GM12878 (cell line): ENCODE measurements around the gene ATG101. TPM values are rescaled to one million over a fixed set of nuclear protein-coding genes. Genes with fewer than 3 reads are reported as not detected.

Experiments used
- ATAC-seq: fragments of 200-7000 bp; cut with Tn5 transposase; 3 replicates; pipeline ENCODE4 v1.9.1; 2020; ENCODE audit warnings: mild to moderate bottlenecking, moderate library complexity
- BruUV-seq: library from RNA; stranded (reverse); fragments of 400-500 nt; replicated peaks from 2 replicates; lab custom pipeline; 2021; lab: Mats Ljungman, UMichigan
- CTCF ChIA-PET: fragments of 300-600 bp; sonication (Branson Sonifier 250); formaldehyde crosslinking; extraction: SDS; loops from one replicate; lab custom pipeline; 2021; ENCODE audit warnings: inconsistent platforms; lab: Yijun Ruan, JAX
- POLR2A ChIA-PET: fragments of 350-600 bp; formaldehyde crosslinking; extraction: SDS; loops from one replicate; lab custom pipeline; 2021; ENCODE audit warnings: inconsistent platforms; lab: Charles Lee
- RAD21 ChIA-PET: fragments of 300-600 bp; sonication (Branson Sonifier 250); formaldehyde crosslinking; loops from one replicate; lab custom pipeline; 2023; ENCODE audit warnings: antibody characterized with exemption; ENCODE audit not compliant: unreplicated experiment; lab: Charles Lee
- SMC1A ChIA-PET: fragments of 300-600 bp; sonication (Branson Sonifier 250); formaldehyde crosslinking; loops from one replicate; lab custom pipeline; 2023; ENCODE audit not compliant: unreplicated experiment, uncharacterized antibody; lab: Charles Lee
- DNase-seq: peaks from one replicate; pipeline ENCODE4 v3.0.0-alpha.2; 2011; ENCODE audit warnings: low read depth, low spot score
- FAIRE-seq: peaks from 3 replicates; lab custom pipeline; 2011; peaks lifted over from hg19 to GRCh38; lab: Jason Lieb, UNC
- H2AFZ ChIP-seq: 2 replicates; pipeline ENCODE4 v1.6.0; 2011; ENCODE audit warnings: low read depth, low read length, control low read depth; ENCODE audit not compliant: control insufficient read depth
- H3K27ac ChIP-seq: 2 replicates; pipeline ENCODE4 v1.5.1; 2011; ENCODE audit warnings: control low read depth; ENCODE audit not compliant: control insufficient read depth, insufficient read depth
- H3K27me3 ChIP-seq, 2 experiments: replicated peaks in 1 of 2; 2 replicates each; pipeline versions ENCODE4 v1.6.0 to v1.6.1; 2011; ENCODE audit warnings: low read length in 1 of 2; ENCODE audit not compliant: control insufficient read depth in 2 of 2, insufficient read depth in 2 of 2
- H3K36me3 ChIP-seq, 2 experiments: 2 replicates each; pipeline ENCODE4 v1.5.1; 2011; ENCODE audit warnings: low read length in 1 of 2; ENCODE audit not compliant: control insufficient read depth in 2 of 2, insufficient read depth in 2 of 2
- H3K4me1 ChIP-seq: 2 replicates; pipeline ENCODE4 v1.6.1; 2011; ENCODE audit warnings: mild to moderate bottlenecking, low read length, moderate library complexity, mixed read lengths; ENCODE audit not compliant: control insufficient read depth, insufficient read depth
- H3K4me2 ChIP-seq: 2 replicates; pipeline ENCODE4 v1.6.0; 2011; ENCODE audit warnings: control low read depth; ENCODE audit not compliant: control insufficient read depth, insufficient read depth
- H3K4me3 ChIP-seq: fragments of 200-600 bp; sonication (generic); 2 replicates; pipeline ENCODE4 v1.5.1; 2016
- H3K79me2 ChIP-seq: 2 replicates; pipeline ENCODE4 v1.6.0; 2011; ENCODE audit warnings: low read length; ENCODE audit not compliant: control insufficient read depth, insufficient read depth
- H3K9ac ChIP-seq: 2 replicates; pipeline ENCODE4 v1.8.0; 2011; ENCODE audit warnings: low read length, control low read depth, mixed read lengths; ENCODE audit not compliant: control insufficient read depth, insufficient read depth
- H3K9me3 ChIP-seq: replicated peaks from 3 replicates; pipeline ENCODE4 v1.5.1; 2011; ENCODE audit warnings: mild to moderate bottlenecking, low read length; ENCODE audit not compliant: control insufficient read depth, insufficient read depth
- H4K20me1 ChIP-seq: 2 replicates; pipeline ENCODE4 v1.6.0; 2011; ENCODE audit not compliant: control insufficient read depth, insufficient read depth
- CBX5 ChIP-seq: sonication (generic); IDR thresholded peaks from 2 replicates; pipeline ENCODE4 v1.6.1; 2016; ENCODE audit warnings: low read depth, moderate library complexity, mild to moderate bottlenecking, inconsistent platforms
- CEBPB ChIP-seq, 2 experiments: fragments of 150-350 bp in 1 of 2; IDR thresholded peaks; 2 replicates each; pipeline ENCODE4 v1.6.1; 2012 to 2014; ENCODE audit warnings: low read depth in 2 of 2, low read length in 2 of 2, borderline replicate concordance in 1 of 2, inconsistent platforms in 1 of 2
- CREM ChIP-seq: IDR thresholded peaks from 2 replicates; pipeline ENCODE4 v1.6.1; 2014; ENCODE audit warnings: antibody characterized with exemption, low read depth
- FOXK2 ChIP-seq: fragments of 450-650 bp; IDR thresholded peaks from 2 replicates; pipeline ENCODE4 v1.6.1; 2017; ENCODE audit warnings: mild to moderate bottlenecking, moderate library complexity
- FOXM1 ChIP-seq: IDR thresholded peaks from 2 replicates; pipeline ENCODE4 v1.6.1; 2012; ENCODE audit warnings: low read depth, mild to moderate bottlenecking, inconsistent platforms, low read length, moderate library complexity
- HDAC6 ChIP-seq: fragments of 200-600 bp; sonication (generic); IDR thresholded peaks from one replicate; pipeline ENCODE4 v1.8.0; 2017; ENCODE audit warnings: antibody characterized with exemption; ENCODE audit not compliant: unreplicated experiment
- HDGF ChIP-seq: fragments of 450-650 bp; IDR thresholded peaks from 2 replicates; pipeline ENCODE4 v1.6.1; 2016; ENCODE audit warnings: antibody characterized with exemption
- NR2F1 ChIP-seq: fragments of 450-650 bp; conservative IDR thresholded peaks from 2 replicates; pipeline ENCODE4 v1.6.1; 2017; ENCODE audit warnings: mild to moderate bottlenecking
- NRF1 ChIP-seq: conservative IDR thresholded peaks from 2 replicates; pipeline ENCODE4 v1.6.1; 2011; ENCODE audit warnings: mild to moderate bottlenecking, low read depth, low read length, improper control_type of control experiment
- PAX5 ChIP-seq: IDR thresholded peaks from 2 replicates; pipeline ENCODE4 v1.6.1; 2011; ENCODE audit warnings: low read depth, low read length, borderline replicate concordance
- PML ChIP-seq: IDR thresholded peaks from 2 replicates; pipeline ENCODE4 v1.6.1; 2012; ENCODE audit warnings: low read length, inconsistent platforms
- POLR2A ChIP-seq: IDR thresholded peaks from 2 replicates; pipeline ENCODE4 v1.6.1; 2011; ENCODE audit warnings: low read depth, mild to moderate bottlenecking, low read length
- POU2F2 ChIP-seq: IDR thresholded peaks from 3 replicates; pipeline ENCODE4 v1.6.1; 2011; ENCODE audit warnings: low read depth, mild to moderate bottlenecking, low read length, borderline replicate concordance
- RCOR1 ChIP-seq: conservative IDR thresholded peaks from 2 replicates; pipeline ENCODE4 v1.6.1; 2012; ENCODE audit warnings: low read depth, low read length, improper control_type of control experiment
- RELB ChIP-seq: fragments of 450-650 bp; IDR thresholded peaks from 2 replicates; pipeline ENCODE4 v1.6.1; 2017; ENCODE audit warnings: low read depth, mild to moderate bottlenecking, moderate library complexity
- RFX5 ChIP-seq: IDR thresholded peaks from 2 replicates; pipeline ENCODE4 v1.6.1; 2011; ENCODE audit warnings: low read depth, low read length, improper control_type of control experiment
- SP1 ChIP-seq: IDR thresholded peaks from one replicate; pipeline ENCODE4 v1.6.1; 2011; ENCODE audit warnings: low read depth, low read length
- SPI1 ChIP-seq: IDR thresholded peaks from 2 replicates; pipeline ENCODE4 v1.6.1; 2011; ENCODE audit warnings: low read depth, mild to moderate bottlenecking, low read length, moderate library complexity, borderline replicate concordance; ENCODE audit not compliant: insufficient read depth
- TAF1 ChIP-seq: IDR thresholded peaks from 2 replicates; pipeline ENCODE4 v1.6.1; 2011; ENCODE audit warnings: mild to moderate bottlenecking, low read depth, low read length, borderline replicate concordance
- ZZZ3 ChIP-seq: IDR thresholded peaks from 2 replicates; pipeline ENCODE4 v1.6.1; 2011; ENCODE audit warnings: low read depth; ENCODE audit not compliant: control insufficient read depth, insufficient read length
- WGBS: methylation state at CpG from one replicate; pipeline ENCODE4 v1.1.6; 2016; ENCODE audit warnings: low lambda C conversion rate; ENCODE audit not compliant: insufficient replicate concordance, insufficient coverage; ENCODE audit errors: missing lambda C conversion rate; 5-methylcytosine and 5-hydroxymethylcytosine counted together
- in situ Hi-C: fragments of 300-500 bp; cut with MboI; formaldehyde crosslinking; loops from 9 replicates; pipeline ENCODE4 v1.14.3; 2018; ENCODE audit warnings: mixed read lengths
- intact Hi-C: fragments of 100-400 bp; cut with micrococcal nuclease; formaldehyde crosslinking; loops from one replicate; pipeline ENCODE4 v1.14.2; 2022; ENCODE audit not compliant: unreplicated experiment
- polyA plus RNA-seq, 11 experiments: library from polyadenylated mRNA; depleted of rRNA in 4 of 11; unstranded in 6 of 11; stranded (reverse) in 5 of 11; fragments of >200 nt; fragmentation: Nextera tagmentation in 4 of 11; fragmentation: Illumina TruSeq in 1 of 11; extraction: Ambion mirVana in 4 of 11; extraction: Trizol in 1 of 11; gene quantifications; 1 replicate in 1 of 11; 2 replicates in 10 of 11; pipeline versions ENCODE4 v1.2.1 to v1.2.3, GENCODE V29; 2011 to 2016; ENCODE audit warnings: inconsistent platforms in 2 of 11, missing spikeins in 2 of 11, low read depth in 1 of 11
- total RNA-seq, 4 experiments: library from RNA; depleted of rRNA in 3 of 4; stranded (reverse); fragments of >200 nt in 3 of 4; fragmentation: Illumina TruSeq in 1 of 4; extraction: Trizol in 1 of 4; gene quantifications; 2 replicates each; pipeline versions ENCODE4 v1.2.1 to v1.2.3, GENCODE V29; 2013 to 2021

Gene ATG101
- total and polyA plus RNA-seq, 10 of the 15 experiments (the other 5 are each of a cell fraction or from before 2014, with no cell fraction given), result 2.7 to 49.8 (median 35.3) TPM

- Histone ChIP-seq H3K79me2 (no peaks in the 10 kb centered on the region), H3K4me1 (peaks cover 14% of the 10 kb centered on the region), H3K9me3 (no peaks in the 10 kb centered on the region), H3K36me3 (peaks cover 4 to 9% of the 10 kb centered on the region in 2 experiments; a peak in 3 of 4 replicates), H3K9ac (no peak overlapping the region), H3K4me2 (no peak overlapping the region), H2AFZ (no peak overlapping the region), H3K27me3 (no peaks in the 10 kb centered on the region; a peak in 1 of 4 replicates), H4K20me1 (no peaks in the 10 kb centered on the region), H3K4me3 (no peak overlapping the region), H3K27ac (no peak overlapping the region)
- TF ChIP-seq FOXM1, result no peak
- TF ChIP-seq NRF1, result no peak
- TF ChIP-seq CEBPB (IDR thresholded peaks at IDR 0.05; ENCODE audit: borderline replicate concordance in 1 of 2, low read depth in 2 of 2, low read length in 2 of 2), result no peak
- no peak for TF ChIP-seq CREM
- TF ChIP-seq SP1, result no peak
- TF ChIP-seq TAF1, result no peak
- TF ChIP-seq RELB, result no peak
- TF ChIP-seq NR2F1, result no peak
- TF ChIP-seq SPI1, result no peak
- TF ChIP-seq HDGF, result no peak
- TF ChIP-seq ZZZ3, result no peak
- no peak for TF ChIP-seq PML
- no peak for TF ChIP-seq RFX5
- TF ChIP-seq HDAC6, result no peak
- TF ChIP-seq PAX5, result no peak
- TF ChIP-seq POU2F2, result no peak
- no peak for TF ChIP-seq FOXK2
- no peak for TF ChIP-seq CBX5
- no peak for TF ChIP-seq RCOR1
- TF ChIP-seq POLR2A, result no peak
- ChIA-PET CTCF (interaction anchor here (0.9 to 13.1 kb wide), 19 partner anchors 8 to 91 kb away, joined by 3 to 622 read pairs (median 6); partner anchors contain the start of genes ATG101 and NR4A1), POLR2A (interaction anchor here (0.6 to 2.1 kb wide), 7 partner anchors 10 to 72 kb away, joined by 3 to 7 read pairs (median 5); no protein-coding TSS in a partner anchor), SMC1A (interaction anchor here (1.1 to 12.5 kb wide), 9 partner anchors 11 to 84 kb away, joined by 3 to 322 read pairs (median 5); partner anchors contain the start of gene ATG101), RAD21 (interaction anchor here (0.9 to 3.7 kb wide), 16 partner anchors 13 to 59 kb away, joined by 3 to 111 read pairs (median 5); partner anchors contain the start of genes ATG101 and NR4A1)
- intact Hi-C loops (no loop called here), in situ Hi-C loops (loop anchor here (5.0 kb wide), 1 partner anchor 55 kb away; no protein-coding TSS in a partner anchor)
- BruUV-seq, result no TSS peak
- DNase-seq (no peak), ATAC-seq (no peak), FAIRE-seq (no peak)
- WGBS, result 62% methylated on average over 13 of the region's 13 CpGs
These were observed 12.4 kb downstream of the ATG101 start for GRCh38 chr12:52082026-52082668.
